NCI-H1105 (cell line): Measurements from ENCODE around the gene NEGR1.

Experiments used
- DNase-seq: peaks from one replicate; lab custom pipeline; 2025; lab: John Stamatoyannopoulos, UW

The NEGR1 gene

GRCh38 chr1:71630073-71630472 lies 652.3 kb downstream of the NEGR1 start:
- DNase-seq = no peak

- DNase-seq = no peak
Observed at GRCh38 chr1:71625004-71625403, 657.3 kb downstream of the NEGR1 start.

- DNase-seq = no peak
Observed at GRCh38 chr1:71623888-71624287, 658.5 kb downstream of the NEGR1 start.

GRCh38 chr1:71621785-71622184 lies 660.6 kb downstream of the NEGR1 start:
- no peak for DNase-seq

GRCh38 chr1:71618766-71619530 lies 663.4 kb downstream of the NEGR1 start:
- no peak for DNase-seq

GRCh38 chr1:71618191-71618590 lies 664.1 kb downstream of the NEGR1 start:
- no peak for DNase-seq

- DNase-seq = no peak
Observed at GRCh38 chr1:71610476-71610875, 671.9 kb downstream of the NEGR1 start.

GRCh38 chr1:71603044-71603776 lies 679.1 kb downstream of the NEGR1 start:
- no peak for DNase-seq

GRCh38 chr1:71600023-71600422 lies 682.3 kb downstream of the NEGR1 start:
- no peak for DNase-seq

GRCh38 chr1:71599306-71599705 lies 683.0 kb downstream of the NEGR1 start:
- DNase-seq = no peak

- no peak for DNase-seq
Observed at GRCh38 chr1:71593523-71593922, 688.8 kb downstream of the NEGR1 start.

GRCh38 chr1:71592646-71593274 lies 689.6 kb downstream of the NEGR1 start:
- no peak for DNase-seq

GRCh38 chr1:71589005-71589404 lies 693.3 kb downstream of the NEGR1 start:
- no peak for DNase-seq

- DNase-seq = no peak
Observed at GRCh38 chr1:71587961-71588360, 694.4 kb downstream of the NEGR1 start.

GRCh38 chr1:71586030-71586429 lies 696.3 kb downstream of the NEGR1 start:
- DNase-seq = no peak

- no peak for DNase-seq
Observed at GRCh38 chr1:71583756-71584155, 698.6 kb downstream of the NEGR1 start.

GRCh38 chr1:71582673-71583072 lies 699.7 kb downstream of the NEGR1 start:
- no peak for DNase-seq

GRCh38 chr1:71577451-71578131 lies 704.7 kb downstream of the NEGR1 start:
- DNase-seq = no peak

- no peak for DNase-seq
Observed at GRCh38 chr1:71572038-71572437, 710.3 kb downstream of the NEGR1 start.

GRCh38 chr1:71566413-71566812 lies 715.9 kb downstream of the NEGR1 start:
- no peak for DNase-seq

- no peak for DNase-seq
Observed at GRCh38 chr1:71565831-71566230, 716.5 kb downstream of the NEGR1 start.

GRCh38 chr1:71565262-71565661 lies 717.1 kb downstream of the NEGR1 start:
- DNase-seq = no peak
